Measurements from ENCODE around the gene RABAC1. TPM values are rescaled to one million over a fixed set of nuclear protein-coding genes. Genes with fewer than 3 reads are reported as not detected.
"Not testable (repeated sequence)": the region's sequence is repeated elsewhere in the genome, so short reads cannot be mapped to it uniquely, and the experiment has no call there.

The RABAC1 gene
- total RNA-seq, 2 experiments from 2014 or later: 35.3 to 49.7 TPM

DNA sequence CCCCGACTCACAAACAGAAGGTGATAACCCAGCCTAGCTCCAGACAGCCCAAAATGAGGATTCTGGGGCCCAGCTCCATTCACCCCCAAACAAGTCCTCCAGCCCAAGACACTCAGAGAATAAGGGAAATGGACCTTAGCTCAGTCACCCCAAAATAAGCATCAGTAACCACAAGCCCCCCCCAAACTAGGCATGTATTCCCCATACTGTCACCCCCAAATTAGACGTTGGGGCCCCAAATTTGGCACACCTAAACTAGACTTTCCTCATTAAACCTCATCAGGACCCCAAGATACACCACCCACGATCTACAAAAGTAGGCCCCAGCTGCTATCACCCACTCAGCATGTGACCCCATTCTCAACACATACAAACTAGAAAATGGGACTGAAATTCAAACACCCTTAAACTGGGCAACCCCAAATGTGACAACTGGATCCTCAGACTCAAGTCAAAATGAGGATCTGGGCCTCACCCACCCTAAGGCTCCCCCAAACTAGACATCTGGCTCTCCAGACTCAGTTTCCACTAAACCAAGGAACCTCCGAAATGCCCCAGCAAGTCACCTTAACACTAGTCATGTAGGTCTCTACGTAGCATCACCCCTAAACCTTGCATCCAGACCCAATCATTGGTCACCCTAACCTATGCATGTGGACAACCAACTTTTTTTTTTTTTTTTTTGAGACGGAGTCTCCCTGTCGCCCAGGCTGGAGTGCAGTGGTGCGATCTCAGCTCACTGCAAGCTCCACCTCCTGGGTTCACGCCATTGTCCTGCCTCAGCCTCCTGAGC lies 17.5 kb downstream of the RABAC1 start:
- CTCF ChIA-PET: interaction anchor here (0.6 to 1.4 kb wide), 4 partner anchors 9 to 55 kb away, joined by 3 to 4 read pairs (median 4); partner anchors contain the start of gene ERFL
- ATAC-seq: no peak
- POLR2A ChIA-PET: no interaction called here
- Mint-ChIP-seq H3K4me3 (peak overlapping the region; percentile 24), H3K36me3 (ENCODE audit: low read depth) (no peaks in the 10 kb centered on the region), H3K4me1 (peaks cover 41% of the 10 kb centered on the region), H3K27ac (peak overlapping the region; percentile 38), H3K27me3 (peaks cover 4% of the 10 kb centered on the region), H3K9me3 (ENCODE audit: low read depth) (no peaks in the 10 kb centered on the region)
- no peak for DNase-seq
- intact Hi-C loops (cut with DNase I, micrococcal nuclease): loop anchor here in 1 of 2 experiments (10.0 kb wide), 2 partner anchors 167 to 397 kb away; no protein-coding TSS in a partner anchor

DNA sequence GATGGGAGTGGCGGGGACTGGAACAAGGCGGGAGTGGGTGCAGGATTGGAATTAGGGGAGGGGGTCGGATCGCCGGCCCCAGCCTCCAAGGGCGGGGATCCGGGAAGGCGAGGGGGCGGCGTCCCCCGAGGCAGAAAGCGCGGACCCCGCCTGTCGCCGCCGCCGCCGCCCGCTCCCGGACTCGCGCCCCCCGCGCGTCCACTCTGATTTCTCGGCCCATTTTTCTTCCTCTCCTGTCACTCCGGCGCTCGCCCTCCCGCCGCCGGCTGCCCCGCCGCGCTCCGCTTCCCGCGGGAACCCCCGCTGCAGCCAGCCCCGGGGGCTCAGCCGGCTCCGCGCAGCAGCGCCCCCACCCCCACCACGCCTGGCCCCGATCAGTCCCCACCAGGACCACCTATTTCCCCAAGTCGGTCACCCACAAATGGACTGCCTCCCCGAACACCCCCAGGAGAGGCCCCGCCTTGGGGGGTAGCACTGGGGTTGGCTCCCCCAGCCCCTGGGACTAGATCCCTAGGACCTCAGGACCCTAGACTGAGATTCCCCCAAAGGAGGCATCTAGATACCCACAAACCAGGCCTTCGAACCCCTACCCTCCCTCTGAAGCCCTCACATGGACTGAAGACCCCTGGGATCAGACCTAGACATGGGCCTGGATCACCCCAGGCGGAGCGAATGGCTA lies 18.3 kb downstream of the RABAC1 start:
- H3K4me3 Mint-ChIP-seq: peak overlapping the region; percentile 75
- peaks cover 4% of the 10 kb centered on the region for H3K27me3 Mint-ChIP-seq
- H3K27ac Mint-ChIP-seq: peak overlapping the region; percentile 86
- ChIA-PET POLR2A (no interaction called here), CTCF (interaction anchor here (1.4 kb wide), 2 partner anchors 10 to 54 kb away, joined by 4 read pairs; no protein-coding TSS in a partner anchor)
- ATAC-seq (no peak), DNase-seq (no peak)
- intact Hi-C loops (cut with DNase I, micrococcal nuclease): loop anchor here in 1 of 2 experiments (10.0 kb wide), 2 partner anchors 166 to 396 kb away; no protein-coding TSS in a partner anchor
- H3K9me3 Mint-ChIP-seq (ENCODE audit: low read depth): no peaks in the 10 kb centered on the region
- H3K4me1 Mint-ChIP-seq: peaks cover 41% of the 10 kb centered on the region
- no peaks in the 10 kb centered on the region for H3K36me3 Mint-ChIP-seq (ENCODE audit: low read depth)

DNA sequence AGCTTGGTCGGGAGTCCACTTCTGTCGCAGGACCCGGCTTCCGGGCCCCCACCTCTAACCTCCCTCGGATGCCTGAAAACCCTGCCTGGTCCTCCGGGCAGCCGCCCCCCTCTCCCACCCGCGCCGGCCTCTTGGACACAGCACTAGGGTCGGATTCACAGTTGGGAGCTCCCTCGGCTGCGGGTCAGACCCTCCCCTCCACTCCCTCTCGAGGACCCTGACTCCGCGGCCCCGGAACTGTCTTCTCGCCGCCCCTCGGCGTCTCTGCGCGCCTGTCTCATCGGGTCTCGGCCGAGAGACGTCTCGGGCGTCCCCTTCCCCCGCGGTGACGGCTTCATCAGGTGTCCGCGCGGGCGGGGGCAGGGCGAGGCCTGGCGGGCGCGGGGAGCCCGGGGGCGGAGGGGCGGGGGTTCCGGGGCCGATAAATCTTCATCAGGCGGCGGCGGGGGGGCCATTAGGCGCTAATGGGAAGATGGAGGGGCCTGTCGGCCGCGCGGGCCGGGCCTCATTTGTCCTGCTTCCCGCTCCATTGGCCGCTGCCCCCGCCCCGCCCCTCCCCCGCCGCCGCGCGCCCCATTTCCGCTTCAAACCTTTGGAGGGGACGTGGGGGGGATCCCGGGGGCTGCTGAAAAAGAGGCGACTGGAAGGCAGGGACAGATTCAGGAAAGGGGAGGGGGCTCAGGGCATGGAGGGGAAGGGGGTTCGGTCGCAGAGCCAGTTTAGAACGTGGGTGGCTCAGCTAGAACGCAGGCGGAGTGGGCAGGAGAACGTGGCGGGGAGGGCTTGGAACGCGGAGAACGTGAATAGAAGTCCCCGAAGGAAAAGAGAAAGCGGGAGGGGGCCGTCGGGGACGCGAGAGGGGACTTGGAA lies 19.0 kb downstream of the RABAC1 start:
- Mint-ChIP-seq H3K9me3 (ENCODE audit: low read depth) (no peaks in the 10 kb centered on the region), H3K4me3 (peak overlapping the region; percentile 75), H3K27ac (peak overlapping the region; percentile 86), H3K4me1 (peaks cover 38% of the 10 kb centered on the region), H3K27me3 (peaks cover 4% of the 10 kb centered on the region), H3K36me3 (ENCODE audit: low read depth) (no peaks in the 10 kb centered on the region)
- peak; percentile 27 for ATAC-seq
- intact Hi-C loops (cut with DNase I, micrococcal nuclease): loop anchor here in 1 of 2 experiments (10.0 kb wide), 2 partner anchors 165 to 395 kb away; no protein-coding TSS in a partner anchor
- ChIA-PET CTCF (interaction anchor here (1.4 kb wide), 1 partner anchor 10 kb away, joined by 4 read pairs; no protein-coding TSS in a partner anchor), POLR2A (no interaction called here)
- peak; percentile 66 for DNase-seq

DNA sequence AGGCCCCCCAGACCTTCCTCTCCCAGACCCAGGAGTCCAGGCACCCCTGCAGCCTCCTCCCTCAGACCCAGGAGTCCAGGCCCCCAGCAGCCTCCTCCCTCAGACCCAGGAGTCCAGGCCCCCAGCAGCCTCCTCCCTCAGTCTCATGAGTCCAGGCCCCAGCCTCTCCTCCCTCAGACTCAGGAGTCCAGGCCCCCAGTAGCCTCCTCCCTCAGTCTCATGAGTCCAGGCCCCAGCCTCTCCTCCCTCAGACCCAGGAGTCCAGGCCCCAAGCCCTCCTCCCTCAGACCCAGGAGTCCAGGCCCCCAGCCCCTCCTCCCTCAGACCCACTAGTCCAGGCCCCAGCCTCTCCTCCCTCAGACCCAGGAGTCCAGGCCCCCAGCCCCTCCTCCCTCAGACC lies 19.9 kb downstream of the RABAC1 start:
- H3K4me3 Mint-ChIP-seq; ATAC-seq; intact Hi-C loops (cut with DNase I, micrococcal nuclease); H3K36me3 Mint-ChIP-seq (ENCODE audit: low read depth); H3K27me3 Mint-ChIP-seq; POLR2A ChIA-PET; DNase-seq; H3K27ac Mint-ChIP-seq; CTCF ChIA-PET; H3K9me3 Mint-ChIP-seq (ENCODE audit: low read depth): not testable (repeated sequence)
- H3K4me1 Mint-ChIP-seq: peaks cover 40% of the 10 kb centered on the region

DNA sequence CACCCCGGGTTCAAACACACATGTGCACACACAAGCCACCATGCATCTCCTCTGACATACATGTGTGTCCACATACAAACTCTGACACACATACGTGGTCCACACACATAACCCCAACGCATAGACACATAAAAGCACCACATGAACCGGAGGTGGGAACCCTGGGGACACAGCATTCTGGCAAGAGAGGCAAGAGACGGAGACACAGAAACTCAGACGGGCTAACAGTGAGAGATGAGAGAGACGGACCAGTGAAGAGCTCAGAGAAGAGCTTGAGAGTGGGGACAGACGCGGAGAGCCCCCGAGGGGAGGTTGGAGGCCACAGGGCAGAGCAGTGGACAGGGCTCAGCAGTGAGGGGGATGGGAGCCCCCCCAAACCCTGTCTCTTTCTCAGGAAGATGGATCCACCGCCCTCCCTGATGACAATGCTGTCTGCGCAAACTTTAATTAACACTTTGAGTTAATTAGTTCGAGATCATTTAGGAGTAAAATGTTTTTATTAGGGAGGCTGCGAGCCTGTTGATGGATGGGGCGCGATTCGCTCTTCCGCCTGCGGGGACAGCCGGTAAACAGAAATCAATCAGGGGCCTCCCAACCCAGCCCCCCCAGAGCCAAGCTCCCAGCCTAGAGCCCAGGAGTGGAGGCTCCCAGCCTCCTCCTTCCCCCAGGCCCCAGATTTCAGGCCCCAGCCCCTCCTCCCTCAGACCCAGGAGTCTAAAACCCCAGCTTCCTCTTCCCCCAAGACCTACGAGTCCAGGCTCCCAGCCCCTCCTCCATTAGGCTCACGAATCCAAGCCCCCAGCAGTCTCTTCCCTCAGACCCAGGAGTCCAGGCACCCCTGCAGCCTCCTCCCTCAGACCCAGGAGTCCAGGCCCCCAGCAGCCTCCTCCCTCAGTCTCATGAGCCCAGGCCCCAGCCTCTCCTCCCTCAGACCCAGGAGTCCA lies 21.3 kb downstream of the RABAC1 start:
- intact Hi-C loops (cut with DNase I, micrococcal nuclease): no loop called here
- peak overlapping the region; percentile 14 for H3K27ac Mint-ChIP-seq
- DNase-seq: no peak
- peaks cover 3% of the 10 kb centered on the region for H3K27me3 Mint-ChIP-seq
- CTCF ChIA-PET: interaction anchor here (0.8 to 1.3 kb wide), 6 partner anchors 8 to 64 kb away, joined by 3 to 6 read pairs (median 4); no protein-coding TSS in a partner anchor
- no peaks in the 10 kb centered on the region for H3K36me3 Mint-ChIP-seq (ENCODE audit: low read depth)
- peaks cover 41% of the 10 kb centered on the region for H3K4me1 Mint-ChIP-seq
- no peaks in the 10 kb centered on the region for H3K9me3 Mint-ChIP-seq (ENCODE audit: low read depth)
- POLR2A ChIA-PET: interaction anchor here (0.6 to 1.4 kb wide), 3 partner anchors 7 to 73 kb away, joined by 5 to 6 read pairs (median 5); no protein-coding TSS in a partner anchor
- H3K4me3 Mint-ChIP-seq: no peak overlapping the region
- no peak for ATAC-seq

DNA sequence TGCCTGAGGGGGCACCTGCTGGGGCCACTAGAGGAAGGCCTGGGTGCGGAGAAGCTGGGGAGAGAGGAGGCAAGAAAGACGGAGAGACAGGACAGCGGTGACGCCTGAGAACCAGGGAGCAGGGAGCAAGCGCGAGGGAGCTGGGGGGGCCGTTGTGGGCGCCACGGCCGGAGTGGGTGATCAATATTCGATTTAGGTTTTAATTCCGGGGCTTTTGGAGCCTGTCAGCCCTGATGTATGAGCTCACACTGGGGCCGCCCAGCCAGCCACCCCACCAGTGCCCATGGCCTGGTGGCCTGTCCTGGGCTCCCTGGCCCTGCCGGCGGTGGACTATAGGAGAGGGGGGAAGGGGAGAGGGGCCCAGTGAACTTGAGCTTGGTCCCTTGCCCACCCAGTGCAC lies 22.2 kb downstream of the RABAC1 start:
- Mint-ChIP-seq H3K27me3 (peaks cover 2% of the 10 kb centered on the region), H3K36me3 (ENCODE audit: low read depth) (no peaks in the 10 kb centered on the region), H3K4me1 (peaks cover 39% of the 10 kb centered on the region), H3K4me3 (no peak overlapping the region), H3K9me3 (ENCODE audit: low read depth) (no peaks in the 10 kb centered on the region), H3K27ac (no peak overlapping the region)
- ChIA-PET CTCF (interaction anchor here (0.6 to 1.3 kb wide), 8 partner anchors 8 to 63 kb away, joined by 3 to 7 read pairs (median 4); no protein-coding TSS in a partner anchor), POLR2A (interaction anchor here (0.6 to 1.4 kb wide), 3 partner anchors 8 to 72 kb away, joined by 5 to 6 read pairs (median 5); no protein-coding TSS in a partner anchor)
- no peak for ATAC-seq
- DNase-seq: no peak
- intact Hi-C loops (cut with DNase I, micrococcal nuclease): no loop called here

DNA sequence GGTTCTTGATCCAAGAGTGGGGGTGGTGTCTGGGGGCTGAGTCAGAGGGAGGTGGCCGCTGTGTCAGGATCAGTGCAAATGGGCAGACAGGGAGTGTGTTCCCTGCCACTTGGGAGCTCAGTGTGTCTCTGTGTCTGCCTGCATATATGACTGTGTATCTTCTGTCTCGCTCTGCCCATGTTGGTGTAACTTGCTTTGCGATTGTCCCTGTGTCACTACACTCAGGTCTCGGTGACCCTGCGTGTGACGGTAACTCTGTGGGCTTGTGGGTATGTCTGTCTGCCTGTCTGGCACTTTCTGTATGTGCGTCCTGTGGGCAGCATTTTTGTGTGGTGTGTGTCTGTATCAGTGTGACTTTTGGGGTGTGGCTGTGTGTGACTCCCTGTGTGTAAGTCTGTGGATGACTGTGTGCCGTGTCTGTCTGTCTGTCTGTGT lies 22.7 kb downstream of the RABAC1 start:
- CTCF ChIA-PET: interaction anchor here (0.6 to 1.0 kb wide), 2 partner anchors 9 to 29 kb away, joined by 4 to 7 read pairs; no protein-coding TSS in a partner anchor
- no peak overlapping the region for H3K27ac Mint-ChIP-seq
- POLR2A ChIA-PET: interaction anchor here (1.2 kb wide), 1 partner anchor 9 kb away, joined by 6 read pairs; no protein-coding TSS in a partner anchor
- DNase-seq (peak; percentile 50), ATAC-seq (peak; percentile 57)
- intact Hi-C loops (cut with DNase I, micrococcal nuclease): no loop called here
- H3K9me3 Mint-ChIP-seq (ENCODE audit: low read depth): no peaks in the 10 kb centered on the region
- H3K4me1 Mint-ChIP-seq: peaks cover 35% of the 10 kb centered on the region
- peaks cover 2% of the 10 kb centered on the region for H3K27me3 Mint-ChIP-seq
- H3K4me3 Mint-ChIP-seq: no peak overlapping the region
- no peaks in the 10 kb centered on the region for H3K36me3 Mint-ChIP-seq (ENCODE audit: low read depth)

DNA sequence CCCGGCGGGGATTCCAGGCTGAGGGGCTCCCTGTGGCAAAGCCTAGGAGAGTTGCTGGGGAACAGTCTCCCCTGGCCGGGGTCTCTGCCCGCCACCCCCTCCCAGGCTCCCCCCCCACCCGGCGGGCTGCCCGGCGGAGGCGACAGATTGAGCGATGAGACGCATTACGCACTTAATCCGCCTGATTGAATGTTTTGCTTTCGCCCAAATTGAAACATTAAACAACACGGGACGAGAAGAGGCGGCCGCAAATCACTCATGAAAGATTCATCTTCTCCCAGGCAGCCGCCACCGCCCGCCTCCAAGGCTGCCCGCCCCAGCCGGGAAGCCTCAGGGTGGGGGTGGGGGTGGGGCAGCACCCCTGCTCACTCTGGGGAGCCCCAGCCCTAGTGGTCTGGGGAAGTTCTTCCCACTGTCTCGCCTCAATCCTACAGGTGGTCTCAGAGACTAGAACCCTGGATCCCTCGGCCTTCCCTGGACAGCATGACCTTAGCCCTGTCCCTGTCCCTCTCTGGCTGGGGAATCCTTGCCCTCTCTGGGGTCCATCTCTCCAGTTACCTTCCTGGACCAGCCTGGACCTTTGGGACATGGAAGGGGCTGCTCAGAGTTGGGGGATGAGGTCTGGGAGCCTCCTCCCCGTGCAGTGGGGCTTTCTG lies 23.2 kb downstream of the RABAC1 start:
- no peak overlapping the region for H3K27ac Mint-ChIP-seq
- DNase-seq (no peak), ATAC-seq (no peak)
- POLR2A ChIA-PET: no interaction called here
- CTCF ChIA-PET: interaction anchor here (1.0 kb wide), 1 partner anchor 9 kb away, joined by 7 read pairs; no protein-coding TSS in a partner anchor
- peaks cover 2% of the 10 kb centered on the region for H3K27me3 Mint-ChIP-seq
- H3K36me3 Mint-ChIP-seq (ENCODE audit: low read depth): no peaks in the 10 kb centered on the region
- H3K4me3 Mint-ChIP-seq: no peak overlapping the region
- H3K4me1 Mint-ChIP-seq: peaks cover 32% of the 10 kb centered on the region
- intact Hi-C loops (cut with DNase I, micrococcal nuclease): loop anchor here (1.0 to 2.0 kb wide), 3 partner anchors 15 to 63 kb away; no protein-coding TSS in a partner anchor
- no peaks in the 10 kb centered on the region for H3K9me3 Mint-ChIP-seq (ENCODE audit: low read depth)

DNA sequence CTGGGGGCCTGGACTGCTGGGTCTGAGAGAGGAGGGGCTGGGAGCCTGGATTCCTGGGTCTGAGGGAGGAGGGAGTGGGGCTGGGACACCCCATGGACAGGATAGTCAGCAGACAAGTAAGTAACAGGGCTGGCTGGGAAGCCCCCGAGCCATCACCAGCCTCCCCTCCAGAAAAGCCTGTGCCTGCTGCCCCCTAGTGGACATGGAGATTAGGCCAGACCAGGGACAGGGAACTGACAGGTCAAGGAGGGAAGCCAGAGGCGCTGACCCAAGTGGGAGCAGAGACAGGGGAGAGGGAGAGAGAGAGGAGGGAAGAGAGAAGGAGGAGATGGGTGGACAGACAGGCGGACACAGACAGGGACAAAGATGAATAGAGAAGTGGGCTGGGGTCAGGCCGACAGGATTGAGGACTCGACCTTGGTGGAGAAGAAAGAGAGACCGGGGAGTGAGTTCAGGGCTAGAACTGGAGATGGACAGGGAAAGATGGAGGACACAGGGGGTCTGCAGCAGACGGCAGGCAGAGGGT lies 24.2 kb downstream of the RABAC1 start:
- Mint-ChIP-seq H3K36me3 (ENCODE audit: low read depth) (no peaks in the 10 kb centered on the region), H3K4me3 (no peak overlapping the region), H3K27ac (peak overlapping the region; percentile 57), H3K4me1 (peaks cover 38% of the 10 kb centered on the region), H3K9me3 (ENCODE audit: low read depth) (no peaks in the 10 kb centered on the region), H3K27me3 (peaks cover 2% of the 10 kb centered on the region)
- intact Hi-C loops (cut with DNase I, micrococcal nuclease): loop anchor here (1.0 to 2.0 kb wide), 4 partner anchors 16 to 62 kb away; no protein-coding TSS in a partner anchor
- ChIA-PET CTCF (no interaction called here), POLR2A (interaction anchor here (0.6 kb wide), 1 partner anchor 11 kb away, joined by 3 read pairs; no protein-coding TSS in a partner anchor)
- peak; percentile 77 for ATAC-seq
- peak; percentile 89 for DNase-seq

Measured in activated CD4-positive, alpha-beta T cell treated with anti-CD3 and anti-CD28 coated beads for 36 hours (primary cell).